Measurements from ENCODE around the gene LIN54.
"Not testable (repeated sequence)": the region's sequence is repeated elsewhere in the genome, so short reads cannot be mapped to it uniquely, and the experiment has no call there.

The LIN54 gene

GRCh38 chr4:82939414-82939813 lies 71.2 kb downstream of the LIN54 start:
- DNase-seq (ENCODE audit: low read depth): no peak

- DNase-seq (ENCODE audit: low read depth): no peak
Observed at GRCh38 chr4:82934441-82934840, 76.2 kb downstream of the LIN54 start.

GRCh38 chr4:82930848-82931755 lies 79.5 kb downstream of the LIN54 start:
- DNase-seq (ENCODE audit: low read depth): no peak

- no peak for DNase-seq (ENCODE audit: low read depth)
Observed at GRCh38 chr4:82921795-82922194, 88.8 kb downstream of the LIN54 start.

- DNase-seq (ENCODE audit: low read depth): no peak
Observed at GRCh38 chr4:82919386-82919785, 91.2 kb downstream of the LIN54 start.

GRCh38 chr4:82918091-82918490 lies 92.5 kb downstream of the LIN54 start:
- no peak for DNase-seq (ENCODE audit: low read depth)

- not testable (repeated sequence) for DNase-seq (ENCODE audit: low read depth)
Observed at GRCh38 chr4:82913968-82914367, 96.7 kb downstream of the LIN54 start.

GRCh38 chr4:82913305-82913704 lies 97.3 kb downstream of the LIN54 start:
- no peak for DNase-seq (ENCODE audit: low read depth)

- no peak for DNase-seq (ENCODE audit: low read depth)
Observed at GRCh38 chr4:82909326-82909725, 101.3 kb downstream of the LIN54 start.

GRCh38 chr4:82906469-82906868 lies 104.2 kb downstream of the LIN54 start:
- no peak for DNase-seq (ENCODE audit: low read depth)

GRCh38 chr4:82905205-82905604 lies 105.4 kb downstream of the LIN54 start:
- DNase-seq (ENCODE audit: low read depth): no peak

GRCh38 chr4:82903737-82904136 lies 106.9 kb downstream of the LIN54 start:
- DNase-seq (ENCODE audit: low read depth): no peak

- no peak for DNase-seq (ENCODE audit: low read depth)
Observed at GRCh38 chr4:82901183-82901718, 109.4 kb downstream of the LIN54 start.

- peak; percentile 94 for DNase-seq (ENCODE audit: low read depth)
Observed at GRCh38 chr4:82900411-82901182, 110.0 kb downstream of the LIN54 start, which contains the start of gene THAP9. Gene THAP9, plus strand, starts transcription at chr4:82900735. Its CDS starts 68 bp downstream, at chr4:82900803.

GRCh38 chr4:82900066-82900410 lies 110.6 kb downstream of the LIN54 start:
- no peak for DNase-seq (ENCODE audit: low read depth)

GRCh38 chr4:82899374-82900065 lies 111.1 kb downstream of the LIN54 start:
- no peak for DNase-seq (ENCODE audit: low read depth)

- DNase-seq (ENCODE audit: low read depth): no peak
Observed at GRCh38 chr4:82898322-82899243, 112.0 kb downstream of the LIN54 start.

GRCh38 chr4:82896755-82897154 lies 113.9 kb downstream of the LIN54 start:
- DNase-seq (ENCODE audit: low read depth): no peak

- no peak for DNase-seq (ENCODE audit: low read depth)
Observed at GRCh38 chr4:82893942-82894341, 116.7 kb downstream of the LIN54 start.

- no peak for DNase-seq (ENCODE audit: low read depth)
Observed at GRCh38 chr4:82892467-82892802, 118.2 kb downstream of the LIN54 start.
